Measurements from ENCODE around the gene TSR1. TPM values are rescaled to one million over a fixed set of nuclear protein-coding genes. Genes with fewer than 3 reads are reported as not detected.

The TSR1 gene
- total RNA-seq, 4 donors from 2014 or later = 76.7 to 94.1 (median 84.7) TPM

GRCh38 chr17:2289878-2290478 is 46.3 kb downstream of the TSR1 start:
- intact Hi-C loops (cut with DNase I; ENCODE audit: low total_unique reads) (loop anchor here (10.0 kb wide), 1 partner anchor 385 kb away; no protein-coding TSS in a partner anchor), in situ Hi-C loops (cut with MboI; ENCODE audit: low sequenced_read_pairs in 4 of 4) (loop anchor here in 1 of 4 donors (25.0 kb wide), 1 partner anchor 403 kb away; no protein-coding TSS in a partner anchor)
- no peak for TF ChIP-seq POLR2A (IDR thresholded peaks at IDR 0.05)
- TF ChIP-seq, protein P1, sequence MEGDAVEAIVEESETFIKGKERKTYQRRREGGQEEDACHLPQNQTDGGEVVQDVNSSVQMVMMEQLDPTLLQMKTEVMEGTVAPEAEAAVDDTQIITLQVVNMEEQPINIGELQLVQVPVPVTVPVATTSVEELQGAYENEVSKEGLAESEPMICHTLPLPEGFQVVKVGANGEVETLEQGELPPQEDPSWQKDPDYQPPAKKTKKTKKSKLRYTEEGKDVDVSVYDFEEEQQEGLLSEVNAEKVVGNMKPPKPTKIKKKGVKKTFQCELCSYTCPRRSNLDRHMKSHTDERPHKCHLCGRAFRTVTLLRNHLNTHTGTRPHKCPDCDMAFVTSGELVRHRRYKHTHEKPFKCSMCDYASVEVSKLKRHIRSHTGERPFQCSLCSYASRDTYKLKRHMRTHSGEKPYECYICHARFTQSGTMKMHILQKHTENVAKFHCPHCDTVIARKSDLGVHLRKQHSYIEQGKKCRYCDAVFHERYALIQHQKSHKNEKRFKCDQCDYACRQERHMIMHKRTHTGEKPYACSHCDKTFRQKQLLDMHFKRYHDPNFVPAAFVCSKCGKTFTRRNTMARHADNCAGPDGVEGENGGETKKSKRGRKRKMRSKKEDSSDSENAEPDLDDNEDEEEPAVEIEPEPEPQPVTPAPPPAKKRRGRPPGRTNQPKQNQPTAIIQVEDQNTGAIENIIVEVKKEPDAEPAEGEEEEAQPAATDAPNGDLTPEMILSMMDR (IDR thresholded peaks at IDR 0.05 in 4 of 5, conservative IDR thresholded peaks at IDR 0.05 in 1 of 5) = no peak
- Histone ChIP-seq H3K36me3 (peaks cover 2 to 66% of the 10 kb centered on the region in 2 donors), H3K27me3 (no peaks in the 10 kb centered on the region), H3K4me1 (no peaks in the 10 kb centered on the region), H3K27ac (no peak overlapping the region), H3K4me3 (no peak overlapping the region), H3K9me3 (no peaks in the 10 kb centered on the region)
- no peak for DNase-seq
- no peak for ATAC-seq

GRCh38 chr17:2283302-2283701 is 53.0 kb downstream of the TSR1 start:
- peak in 1 of 2 donors; percentile 35 for ATAC-seq
- no peaks in the 10 kb centered on the region for H3K27me3 ChIP-seq
- TF ChIP-seq, protein P1 (IDR thresholded peaks at IDR 0.05 in 4 of 5, conservative IDR thresholded peaks at IDR 0.05 in 1 of 5) = no peak
- no peak for TF ChIP-seq POLR2A (IDR thresholded peaks at IDR 0.05)
- no peak overlapping the region for H3K27ac ChIP-seq
- H3K9me3 ChIP-seq = no peaks in the 10 kb centered on the region
- H3K36me3 ChIP-seq = peaks cover 2 to 60% of the 10 kb centered on the region in 2 donors
- in situ Hi-C loops (cut with MboI; ENCODE audit: low sequenced_read_pairs in 4 of 4) = loop anchor here in 1 of 4 donors (25.0 kb wide), 1 partner anchor 396 kb away; no protein-coding TSS in a partner anchor
- DNase-seq = no peak
- intact Hi-C loops (cut with DNase I; ENCODE audit: low total_unique reads) = loop anchor here (10.0 kb wide), 1 partner anchor 379 kb away; no protein-coding TSS in a partner anchor
- no peak overlapping the region for H3K4me3 ChIP-seq
- H3K4me1 ChIP-seq = no peaks in the 10 kb centered on the region

DNA sequence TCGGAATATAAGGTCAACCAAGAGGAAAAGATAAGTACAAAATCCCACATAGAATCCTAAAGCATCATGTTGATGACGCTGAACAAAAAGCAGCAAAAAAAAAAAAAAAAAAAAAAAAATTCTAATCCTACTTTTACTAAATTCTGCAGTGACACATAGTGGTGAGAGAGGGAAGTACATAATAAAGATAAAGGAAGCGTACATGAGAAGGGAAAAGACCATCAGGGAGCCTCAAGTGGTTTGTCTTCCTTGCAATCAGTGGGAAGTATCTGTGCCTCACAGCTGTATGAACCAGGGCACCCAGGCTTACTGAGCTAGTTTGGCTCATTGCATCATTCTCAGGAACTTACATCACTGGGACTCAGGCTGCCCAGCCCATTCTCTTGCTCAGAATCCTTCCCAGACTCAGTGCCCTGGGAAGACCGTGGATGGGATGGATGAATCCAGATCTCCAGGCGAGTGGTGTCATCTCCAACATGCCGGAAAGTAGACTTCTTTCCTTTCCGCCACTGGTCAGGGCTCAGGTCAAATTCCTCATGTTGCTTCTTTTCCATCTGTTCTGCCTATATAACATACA is 53.9 kb downstream of the TSR1 start:
- H3K4me1 ChIP-seq = no peaks in the 10 kb centered on the region
- H3K36me3 ChIP-seq = peaks cover 2 to 62% of the 10 kb centered on the region in 2 donors
- no peak overlapping the region for H3K4me3 ChIP-seq
- intact Hi-C loops (cut with DNase I; ENCODE audit: low total_unique reads) (loop anchor here (10.0 kb wide), 1 partner anchor 378 kb away; no protein-coding TSS in a partner anchor), in situ Hi-C loops (cut with MboI; ENCODE audit: low sequenced_read_pairs in 4 of 4) (loop anchor here in 1 of 4 donors (25.0 kb wide), 1 partner anchor 395 kb away; no protein-coding TSS in a partner anchor)
- H3K27me3 ChIP-seq = no peaks in the 10 kb centered on the region
- DNase-seq = no peak
- no peaks in the 10 kb centered on the region for H3K9me3 ChIP-seq
- no peak for TF ChIP-seq POLR2A (IDR thresholded peaks at IDR 0.05)
- TF ChIP-seq, protein P1 (IDR thresholded peaks at IDR 0.05 in 4 of 5, conservative IDR thresholded peaks at IDR 0.05 in 1 of 5) = peak in 4 of 5 experiments; percentile 42 to 59 (median 50)
- no peak overlapping the region for H3K27ac ChIP-seq
- ATAC-seq = peak; percentile 52 to 62

DNA sequence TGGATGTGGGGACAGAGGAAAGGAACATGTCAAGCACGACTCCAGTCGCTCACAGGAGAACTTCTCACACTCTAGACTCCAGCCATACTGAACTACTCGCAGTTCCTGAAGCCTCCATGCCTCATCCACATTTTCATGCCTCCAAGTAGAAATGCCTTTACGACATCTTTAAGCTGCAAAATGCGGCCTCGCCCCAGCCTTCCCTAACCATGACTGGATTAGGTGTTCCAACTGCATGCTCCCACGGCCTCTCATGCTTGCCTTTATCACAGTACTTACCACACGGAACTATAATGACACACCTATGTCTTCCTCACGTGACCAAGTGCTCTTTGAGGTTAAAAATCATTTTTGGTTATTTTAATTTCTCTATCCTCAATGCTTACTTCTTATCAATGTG is 56.5 kb downstream of the TSR1 start:
- Histone ChIP-seq H3K27ac (no peak overlapping the region), H3K4me1 (peaks cover 0 to 3% of the 10 kb centered on the region in 2 donors), H3K36me3 (peaks cover 0 to 60% of the 10 kb centered on the region in 2 donors), H3K9me3 (no peaks in the 10 kb centered on the region), H3K27me3 (no peaks in the 10 kb centered on the region), H3K4me3 (no peak overlapping the region)
- no peak for TF ChIP-seq POLR2A (IDR thresholded peaks at IDR 0.05)
- TF ChIP-seq, protein P1 (IDR thresholded peaks at IDR 0.05 in 4 of 5, conservative IDR thresholded peaks at IDR 0.05 in 1 of 5) = no peak
- DNase-seq (no peak), ATAC-seq (no peak)
- intact Hi-C loops (cut with DNase I; ENCODE audit: low total_unique reads) = loop anchor here (2.0 to 10.0 kb wide), 2 partner anchors 29 to 375 kb away; no protein-coding TSS in a partner anchor
- in situ Hi-C loops (cut with MboI; ENCODE audit: low sequenced_read_pairs in 4 of 4) = loop anchor here in 1 of 4 donors (25.0 kb wide), 1 partner anchor 392 kb away; no protein-coding TSS in a partner anchor
